GM12878 (cell line): Measurements from ENCODE around the gene LMTK2. TPM values are rescaled to one million over a fixed set of nuclear protein-coding genes. Genes with fewer than 3 reads are reported as not detected.

ENCODE experiments used
- ATAC-seq: fragments of 200-7000 bp; cut with Tn5 transposase; 3 replicates; pipeline ENCODE4 v1.9.1; 2020; ENCODE audit warnings: mild to moderate bottlenecking, moderate library complexity
- BruUV-seq: library from RNA; stranded (reverse); fragments of 400-500 nt; replicated peaks from 2 replicates; lab custom pipeline; 2021; lab: Mats Ljungman, UMichigan
- CTCF ChIA-PET: fragments of 300-600 bp; sonication (Branson Sonifier 250); formaldehyde crosslinking; extraction: SDS; loops from one replicate; lab custom pipeline; 2021; ENCODE audit warnings: inconsistent platforms; lab: Yijun Ruan, JAX
- POLR2A ChIA-PET: fragments of 350-600 bp; formaldehyde crosslinking; extraction: SDS; loops from one replicate; lab custom pipeline; 2021; ENCODE audit warnings: inconsistent platforms; lab: Charles Lee
- RAD21 ChIA-PET: fragments of 300-600 bp; sonication (Branson Sonifier 250); formaldehyde crosslinking; loops from one replicate; lab custom pipeline; 2023; ENCODE audit warnings: antibody characterized with exemption; ENCODE audit not compliant: unreplicated experiment; lab: Charles Lee
- SMC1A ChIA-PET: fragments of 300-600 bp; sonication (Branson Sonifier 250); formaldehyde crosslinking; loops from one replicate; lab custom pipeline; 2023; ENCODE audit not compliant: unreplicated experiment, uncharacterized antibody; lab: Charles Lee
- DNase-seq: peaks from one replicate; pipeline ENCODE4 v3.0.0-alpha.2; 2011; ENCODE audit warnings: low read depth, low spot score
- FAIRE-seq: peaks from 3 replicates; lab custom pipeline; 2011; peaks lifted over from hg19 to GRCh38; lab: Jason Lieb, UNC
- H2AFZ ChIP-seq: 2 replicates; pipeline ENCODE4 v1.6.0; 2011; ENCODE audit warnings: low read depth, low read length, control low read depth; ENCODE audit not compliant: control insufficient read depth
- H3K27ac ChIP-seq: 2 replicates; pipeline ENCODE4 v1.5.1; 2011; ENCODE audit warnings: control low read depth; ENCODE audit not compliant: control insufficient read depth, insufficient read depth
- H3K27me3 ChIP-seq, 2 experiments: replicated peaks in 1 of 2; 2 replicates each; pipeline versions ENCODE4 v1.6.0 to v1.6.1; 2011; ENCODE audit warnings: low read length in 1 of 2; ENCODE audit not compliant: control insufficient read depth in 2 of 2, insufficient read depth in 2 of 2
- H3K36me3 ChIP-seq, 2 experiments: 2 replicates each; pipeline ENCODE4 v1.5.1; 2011; ENCODE audit warnings: low read length in 1 of 2; ENCODE audit not compliant: control insufficient read depth in 2 of 2, insufficient read depth in 2 of 2
- H3K4me1 ChIP-seq: 2 replicates; pipeline ENCODE4 v1.6.1; 2011; ENCODE audit warnings: mild to moderate bottlenecking, low read length, moderate library complexity, mixed read lengths; ENCODE audit not compliant: control insufficient read depth, insufficient read depth
- H3K4me2 ChIP-seq: 2 replicates; pipeline ENCODE4 v1.6.0; 2011; ENCODE audit warnings: control low read depth; ENCODE audit not compliant: control insufficient read depth, insufficient read depth
- H3K4me3 ChIP-seq: fragments of 200-600 bp; sonication (generic); 2 replicates; pipeline ENCODE4 v1.5.1; 2016
- H3K79me2 ChIP-seq: 2 replicates; pipeline ENCODE4 v1.6.0; 2011; ENCODE audit warnings: low read length; ENCODE audit not compliant: control insufficient read depth, insufficient read depth
- H3K9ac ChIP-seq: 2 replicates; pipeline ENCODE4 v1.8.0; 2011; ENCODE audit warnings: low read length, control low read depth, mixed read lengths; ENCODE audit not compliant: control insufficient read depth, insufficient read depth
- H3K9me3 ChIP-seq: replicated peaks from 3 replicates; pipeline ENCODE4 v1.5.1; 2011; ENCODE audit warnings: mild to moderate bottlenecking, low read length; ENCODE audit not compliant: control insufficient read depth, insufficient read depth
- H4K20me1 ChIP-seq: 2 replicates; pipeline ENCODE4 v1.6.0; 2011; ENCODE audit not compliant: control insufficient read depth, insufficient read depth
- NFIC ChIP-seq: IDR thresholded peaks from 2 replicates; pipeline ENCODE4 v1.6.1; 2012; ENCODE audit warnings: low read depth, mild to moderate bottlenecking, inconsistent platforms, low read length, moderate library complexity
- NR2C1 ChIP-seq: fragments of 450-650 bp; IDR thresholded peaks from 2 replicates; pipeline ENCODE4 v1.6.1; 2017; ENCODE audit warnings: antibody characterized with exemption, mild to moderate bottlenecking, moderate library complexity
- NR2F1 ChIP-seq: fragments of 450-650 bp; conservative IDR thresholded peaks from 2 replicates; pipeline ENCODE4 v1.6.1; 2017; ENCODE audit warnings: mild to moderate bottlenecking
- WGBS: methylation state at CpG from one replicate; pipeline ENCODE4 v1.1.6; 2016; ENCODE audit warnings: low lambda C conversion rate; ENCODE audit not compliant: insufficient replicate concordance, insufficient coverage; ENCODE audit errors: missing lambda C conversion rate; 5-methylcytosine and 5-hydroxymethylcytosine counted together
- in situ Hi-C: fragments of 300-500 bp; cut with MboI; formaldehyde crosslinking; loops from 9 replicates; pipeline ENCODE4 v1.14.3; 2018; ENCODE audit warnings: mixed read lengths
- intact Hi-C: fragments of 100-400 bp; cut with micrococcal nuclease; formaldehyde crosslinking; loops from one replicate; pipeline ENCODE4 v1.14.2; 2022; ENCODE audit not compliant: unreplicated experiment
- polyA plus RNA-seq, 11 experiments: library from polyadenylated mRNA; depleted of rRNA in 4 of 11; unstranded in 6 of 11; stranded (reverse) in 5 of 11; fragments of >200 nt; fragmentation: Nextera tagmentation in 4 of 11; fragmentation: Illumina TruSeq in 1 of 11; extraction: Ambion mirVana in 4 of 11; extraction: Trizol in 1 of 11; gene quantifications; 1 replicate in 1 of 11; 2 replicates in 10 of 11; pipeline versions ENCODE4 v1.2.1 to v1.2.3, GENCODE V29; 2011 to 2016; ENCODE audit warnings: inconsistent platforms in 2 of 11, missing spikeins in 2 of 11, low read depth in 1 of 11
- total RNA-seq, 4 experiments: library from RNA; depleted of rRNA in 3 of 4; stranded (reverse); fragments of >200 nt in 3 of 4; fragmentation: Illumina TruSeq in 1 of 4; extraction: Trizol in 1 of 4; gene quantifications; 2 replicates each; pipeline versions ENCODE4 v1.2.1 to v1.2.3, GENCODE V29; 2013 to 2021
- TF ChIP-seq, protein P1 (sequence below): fragments of 450-650 bp; IDR thresholded peaks from 2 replicates; pipeline ENCODE4 v1.6.1; 2017; ENCODE audit warnings: mild to moderate bottlenecking, moderate library complexity

LMTK2 gene
- total and polyA plus RNA-seq, 10 of the 15 experiments (the other 5 are each of a cell fraction or from before 2014, with no cell fraction given) = 0.68 to 8.7 (median 4.6) TPM

DNA sequence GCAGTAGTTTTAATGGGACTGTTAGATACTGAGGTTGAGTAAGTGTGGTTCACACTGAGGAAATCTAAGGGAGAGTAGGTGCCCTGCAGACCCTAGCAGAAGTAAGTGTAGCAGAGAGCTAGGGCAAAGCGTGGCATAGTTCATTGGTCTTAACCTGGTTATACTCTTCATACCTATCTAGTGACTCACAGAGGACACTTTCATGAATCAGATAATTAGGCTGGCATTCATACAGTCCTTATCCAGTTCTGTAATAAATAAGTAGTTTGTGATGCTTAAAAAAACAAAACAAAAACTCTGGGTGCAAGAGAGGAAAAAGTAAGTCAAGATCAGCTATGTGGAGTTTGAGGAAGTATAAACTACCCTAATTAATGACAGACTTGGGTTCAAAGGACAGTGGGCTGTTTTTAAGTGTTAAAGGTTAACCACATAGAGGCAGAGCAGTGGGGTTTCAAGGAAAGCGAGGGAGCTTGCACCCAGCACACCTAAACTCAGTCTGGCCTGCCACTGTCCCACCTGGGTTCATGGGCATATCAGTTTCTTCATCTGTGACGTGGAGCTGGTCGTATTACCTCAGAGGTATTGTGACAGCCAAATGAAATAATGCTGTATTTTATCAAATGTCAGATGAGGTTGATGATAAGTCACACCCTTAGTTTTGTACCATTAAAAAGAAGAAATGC lies 27.1 kb downstream of the LMTK2 start:
- ChIA-PET SMC1A (interaction anchor here (0.6 to 4.5 kb wide), 13 partner anchors 10 to 122 kb away, joined by 3 to 38 read pairs (median 4); no protein-coding TSS in a partner anchor), POLR2A (interaction anchor here (1.1 to 1.4 kb wide), 2 partner anchors 14 to 21 kb away, joined by 3 to 4 read pairs; no protein-coding TSS in a partner anchor), CTCF (interaction anchor here (0.6 to 5.3 kb wide), 16 partner anchors 11 to 746 kb away, joined by 3 to 34 read pairs (median 4); partner anchors contain the start of genes BAIAP2L1 and LMTK2), RAD21 (interaction anchor here (0.9 to 5.3 kb wide), 8 partner anchors 24 to 111 kb away, joined by 3 to 37 read pairs (median 9); no protein-coding TSS in a partner anchor)
- Histone ChIP-seq H4K20me1 (peaks cover 29% of the 10 kb centered on the region), H3K4me3 (no peak overlapping the region), H3K36me3 (no peaks in the 10 kb centered on the region; a peak in 1 of 4 replicates), H3K4me2 (no peak overlapping the region), H3K27me3 (no peaks in the 10 kb centered on the region), H3K27ac (no peak overlapping the region), H3K9ac (no peak overlapping the region), H3K9me3 (no peaks in the 10 kb centered on the region), H3K79me2 (no peaks in the 10 kb centered on the region), H3K4me1 (peaks cover 40% of the 10 kb centered on the region), H2AFZ (no peak overlapping the region)
- BruUV-seq = no TSS peak
- FAIRE-seq (no peak), ATAC-seq (peak; percentile 35), DNase-seq (no peak)
- intact Hi-C loops = loop anchor here (2.0 kb wide), 2 partner anchors 27 to 69 kb away; partner anchors contain the start of gene LMTK2
- TF ChIP-seq NR2C1 (peak; percentile 48; the same call in 1 of the 2 replicates), NR2F1 (peak; percentile 57), NFIC (0 out of 2 replicates have a peak, but pooled peaks have one; percentile 1)
- TF ChIP-seq, protein P1, sequence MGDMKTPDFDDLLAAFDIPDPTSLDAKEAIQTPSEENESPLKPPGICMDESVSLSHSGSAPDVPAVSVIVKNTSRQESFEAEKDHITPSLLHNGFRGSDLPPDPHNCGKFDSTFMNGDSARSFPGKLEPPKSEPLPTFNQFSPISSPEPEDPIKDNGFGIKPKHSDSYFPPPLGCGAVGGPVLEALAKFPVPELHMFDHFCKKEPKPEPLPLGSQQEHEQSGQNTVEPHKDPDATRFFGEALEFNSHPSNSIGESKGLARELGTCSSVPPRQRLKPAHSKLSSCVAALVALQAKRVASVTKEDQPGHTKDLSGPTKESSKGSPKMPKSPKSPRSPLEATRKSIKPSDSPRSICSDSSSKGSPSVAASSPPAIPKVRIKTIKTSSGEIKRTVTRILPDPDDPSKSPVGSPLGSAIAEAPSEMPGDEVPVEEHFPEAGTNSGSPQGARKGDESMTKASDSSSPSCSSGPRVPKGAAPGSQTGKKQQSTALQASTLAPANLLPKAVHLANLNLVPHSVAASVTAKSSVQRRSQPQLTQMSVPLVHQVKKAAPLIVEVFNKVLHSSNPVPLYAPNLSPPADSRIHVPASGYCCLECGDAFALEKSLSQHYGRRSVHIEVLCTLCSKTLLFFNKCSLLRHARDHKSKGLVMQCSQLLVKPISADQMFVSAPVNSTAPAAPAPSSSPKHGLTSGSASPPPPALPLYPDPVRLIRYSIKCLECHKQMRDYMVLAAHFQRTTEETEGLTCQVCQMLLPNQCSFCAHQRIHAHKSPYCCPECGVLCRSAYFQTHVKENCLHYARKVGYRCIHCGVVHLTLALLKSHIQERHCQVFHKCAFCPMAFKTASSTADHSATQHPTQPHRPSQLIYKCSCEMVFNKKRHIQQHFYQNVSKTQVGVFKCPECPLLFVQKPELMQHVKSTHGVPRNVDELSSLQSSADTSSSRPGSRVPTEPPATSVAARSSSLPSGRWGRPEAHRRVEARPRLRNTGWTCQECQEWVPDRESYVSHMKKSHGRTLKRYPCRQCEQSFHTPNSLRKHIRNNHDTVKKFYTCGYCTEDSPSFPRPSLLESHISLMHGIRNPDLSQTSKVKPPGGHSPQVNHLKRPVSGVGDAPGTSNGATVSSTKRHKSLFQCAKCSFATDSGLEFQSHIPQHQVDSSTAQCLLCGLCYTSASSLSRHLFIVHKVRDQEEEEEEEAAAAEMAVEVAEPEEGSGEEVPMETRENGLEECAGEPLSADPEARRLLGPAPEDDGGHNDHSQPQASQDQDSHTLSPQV = no peak
- in situ Hi-C loops = no loop called here
- WGBS = 43% methylated on average over 4 of the region's 4 CpGs
